HL-60/S4 (cell line): ENCODE results near the gene KDM4B.

ENCODE experiments used
- in situ Hi-C: fragments of 300-500 bp; cut with MboI; formaldehyde crosslinking; loops from 2 replicates; pipeline ENCODE4 v1.14.3; 2022; ENCODE audit warnings: low sequenced_read_pairs

The KDM4B gene

GRCh38 chr19:5160158-5160795, 191.4 kb downstream of the KDM4B start:
- in situ Hi-C loops = loop anchor here (25.0 kb wide), 1 partner anchor 348 kb away; no protein-coding TSS in a partner anchor

GRCh38 chr19:5164845-5165696, 196.2 kb downstream of the KDM4B start:
- in situ Hi-C loops = loop anchor here (25.0 kb wide), 1 partner anchor 353 kb away; no protein-coding TSS in a partner anchor

- in situ Hi-C loops = loop anchor here (25.0 kb wide), 1 partner anchor 353 kb away; no protein-coding TSS in a partner anchor
Observed at GRCh38 chr19:5165697-5166019, 196.7 kb downstream of the KDM4B start.

- in situ Hi-C loops = loop anchor here (25.0 kb wide), 1 partner anchor 354 kb away; no protein-coding TSS in a partner anchor
Observed at GRCh38 chr19:5166262-5166661, 197.3 kb downstream of the KDM4B start.

- in situ Hi-C loops = loop anchor here (25.0 kb wide), 1 partner anchor 358 kb away; no protein-coding TSS in a partner anchor
Observed at GRCh38 chr19:5170329-5170745, 201.4 kb downstream of the KDM4B start.

GRCh38 chr19:5171711-5172110, 202.8 kb downstream of the KDM4B start:
- in situ Hi-C loops = loop anchor here (25.0 kb wide), 1 partner anchor 359 kb away; no protein-coding TSS in a partner anchor

- in situ Hi-C loops = loop anchor here (25.0 kb wide), 1 partner anchor 361 kb away; no protein-coding TSS in a partner anchor
Observed at GRCh38 chr19:5172859-5173630, 204.1 kb downstream of the KDM4B start.

GRCh38 chr19:5173993-5174392, 205.1 kb downstream of the KDM4B start:
- in situ Hi-C loops = loop anchor here (25.0 kb wide), 1 partner anchor 362 kb away; no protein-coding TSS in a partner anchor

GRCh38 chr19:5177745-5178450, 209.0 kb downstream of the KDM4B start:
- in situ Hi-C loops = no loop called here

GRCh38 chr19:5178841-5179240, 209.9 kb downstream of the KDM4B start:
- in situ Hi-C loops = no loop called here

- in situ Hi-C loops = no loop called here
Observed at GRCh38 chr19:5179256-5179655, 210.3 kb downstream of the KDM4B start.

- in situ Hi-C loops = no loop called here
Observed at GRCh38 chr19:5181329-5181728, 212.4 kb downstream of the KDM4B start.

GRCh38 chr19:5182751-5183150, 213.8 kb downstream of the KDM4B start:
- in situ Hi-C loops = no loop called here

- in situ Hi-C loops = no loop called here
Observed at GRCh38 chr19:5183616-5184015, 214.7 kb downstream of the KDM4B start.

- in situ Hi-C loops = no loop called here
Observed at GRCh38 chr19:5184930-5185329, 216.0 kb downstream of the KDM4B start.

- in situ Hi-C loops = no loop called here
Observed at GRCh38 chr19:5186293-5187050, 217.6 kb downstream of the KDM4B start.

GRCh38 chr19:5188548-5189317, 219.8 kb downstream of the KDM4B start:
- in situ Hi-C loops = no loop called here

- in situ Hi-C loops = no loop called here
Observed at GRCh38 chr19:5189318-5189607, 220.3 kb downstream of the KDM4B start.

- in situ Hi-C loops = no loop called here
Observed at GRCh38 chr19:5191091-5191490, 222.2 kb downstream of the KDM4B start.
